Measurements from ENCODE around the gene DHRS11. TPM values are rescaled to one million over a fixed set of nuclear protein-coding genes. Genes with fewer than 3 reads are reported as not detected.

DHRS11 gene
- total RNA-seq, 1 experiment from 2014 or later, result 38.0 TPM

GRCh38 chr17:36545077-36545464 lies 46.6 kb upstream of the DHRS11 start (continued):
- TF ChIP-seq ZSCAN18 (CRISPR knock-in tag; IDR thresholded peaks at IDR 0.05) (no peak), CREM (CRISPR knock-in tag; IDR thresholded peaks at IDR 0.05) (no peak), MLX (CRISPR knock-in tag; IDR thresholded peaks at IDR 0.05) (no peak)
- TF ChIP-seq, protein P1, sequence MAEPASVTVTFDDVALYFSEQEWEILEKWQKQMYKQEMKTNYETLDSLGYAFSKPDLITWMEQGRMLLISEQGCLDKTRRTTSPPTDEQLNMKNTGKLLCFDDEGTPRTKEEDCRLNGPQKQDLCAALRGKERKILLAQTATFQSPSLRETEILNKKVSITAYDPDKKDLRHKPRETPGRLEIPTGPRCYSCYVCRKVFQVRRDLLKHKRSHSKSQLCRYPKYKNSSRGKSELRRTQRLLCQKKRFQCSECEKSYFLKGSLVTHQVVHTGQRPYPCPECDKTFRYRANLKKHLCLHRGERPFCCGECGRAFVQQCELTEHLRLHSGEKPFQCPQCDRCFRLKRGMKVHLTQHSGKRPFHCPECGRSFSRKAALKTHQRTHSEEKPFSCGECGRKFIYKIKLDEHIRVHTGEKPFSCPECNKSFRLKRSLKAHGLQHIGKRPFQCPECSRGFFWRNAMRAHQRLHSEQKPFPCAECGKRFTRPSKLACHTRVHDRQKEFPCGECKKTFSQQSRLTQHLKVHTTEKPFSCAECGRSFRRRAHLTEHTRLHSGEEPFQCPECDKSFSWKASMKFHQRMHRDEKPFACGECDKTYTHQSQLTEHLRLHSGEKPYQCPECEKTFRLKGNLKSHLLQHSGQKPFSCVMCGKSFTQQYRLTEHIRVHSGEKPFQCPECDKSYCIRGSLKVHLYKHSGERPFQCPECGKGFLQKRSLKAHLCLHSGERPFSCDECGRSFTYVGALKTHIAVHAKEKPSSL (CRISPR knock-in tag; conservative IDR thresholded peaks at IDR 0.05), result no peak

GRCh38 chr17:36545465-36546417 lies 45.9 kb upstream of the DHRS11 start:
- Mint-ChIP-seq H3K27ac (peak overlapping the region; percentile 96), H3K27me3 (ENCODE audit: low read depth) (no peaks in the 10 kb centered on the region), H3K4me3 (peak overlapping the region; percentile 94), H3K4me1 (peaks cover 24% of the 10 kb centered on the region), H3K9me3 (no peaks in the 10 kb centered on the region), H3K36me3 (peaks cover 3% of the 10 kb centered on the region; the same call in 1 of the 2 replicates)
- POLR2A ChIA-PET, result interaction anchor here (0.6 to 3.5 kb wide), 5 partner anchors 11 to 55 kb away, joined by 4 to 37 read pairs (median 6); partner anchors contain the start of genes DHRS11, MRM1, MYO19 and PIGW
- DNase-seq (ENCODE audit: low spot score) (peak; percentile 99), ATAC-seq (peak; percentile 81)
- CTCF ChIA-PET, result interaction anchor here (0.6 to 5.4 kb wide), 3 partner anchors 11 to 1065 kb away, joined by 3 to 40 read pairs (median 5); partner anchors contain the start of genes MYO19 and PIGW
- TF ChIP-seq NFATC4 (CRISPR knock-in tag; IDR thresholded peaks at IDR 0.05) (no peak), ZNF263 (CRISPR knock-in tag; IDR thresholded peaks at IDR 0.05; ENCODE audit: low read depth) (0 out of 2 replicates have a peak, but pooled peaks have one; percentile 30), CBFB (CRISPR knock-in tag; IDR thresholded peaks at IDR 0.05; ENCODE audit: low read depth) (0 out of 2 replicates have a peak, but pooled peaks have one; percentile 46), TEAD4 (CRISPR knock-in tag; IDR thresholded peaks at IDR 0.05) (no peak), ZSCAN18 (CRISPR knock-in tag; IDR thresholded peaks at IDR 0.05) (no peak), IRF2 (CRISPR knock-in tag; IDR thresholded peaks at IDR 0.05; ENCODE audit: borderline replicate concordance, low read depth) (no peak), SMAD4 (CRISPR knock-in tag; IDR thresholded peaks at IDR 0.05) (no peak), EMX1 (CRISPR knock-in tag; IDR thresholded peaks at IDR 0.05) (no peak), NFYB (CRISPR knock-in tag; conservative IDR thresholded peaks at IDR 0.05; ENCODE audit: low read depth) (peak; percentile 79), KAT7 (CRISPR knock-in tag; IDR thresholded peaks at IDR 0.05; ENCODE audit: borderline replicate concordance) (no peak), ZBTB21 (CRISPR knock-in tag; IDR thresholded peaks at IDR 0.05; ENCODE audit: borderline replicate concordance) (no peak), ATF2 (CRISPR knock-in tag; IDR thresholded peaks at IDR 0.05; ENCODE audit: borderline replicate concordance, low read depth) (no peak), ATF6 (CRISPR knock-in tag; IDR thresholded peaks at IDR 0.05) (no peak)
- TF ChIP-seq, protein P1 (CRISPR knock-in tag; conservative IDR thresholded peaks at IDR 0.05), result no peak

Data from WTC11 (cell line).